DND-41 (cell line): ENCODE results near the gene PARN.

Experiments used
- ATAC-seq: fragments of 200-7000 bp; cut with Tn5 transposase; 3 replicates; pipeline ENCODE4 v1.9.1; 2021; ENCODE audit warnings: low read depth; ENCODE audit not compliant: insufficient read depth
- DNase-seq: peaks from one replicate; pipeline ENCODE4 v3.0.0-alpha.2; 2020
- H2AFZ ChIP-seq: 2 replicates; pipeline ENCODE4 v1.6.0; 2012; ENCODE audit warnings: low read depth, low read length
- H3K27ac ChIP-seq: 2 replicates; pipeline ENCODE4 v1.5.1; 2012; ENCODE audit warnings: low read length, inconsistent platforms
- H3K27me3 ChIP-seq: fragments of 200-600 bp; sonication (generic); 2 replicates; pipeline ENCODE4 v1.6.0; 2012; ENCODE audit warnings: low read length, mild to moderate bottlenecking, inconsistent platforms; ENCODE audit not compliant: insufficient read depth, poor library complexity
- H3K36me3 ChIP-seq: 2 replicates; pipeline ENCODE4 v1.5.1; 2012; ENCODE audit warnings: low read length, inconsistent platforms; ENCODE audit not compliant: insufficient read depth
- H3K4me1 ChIP-seq: 2 replicates; pipeline ENCODE4 v1.5.1; 2012; ENCODE audit warnings: mild to moderate bottlenecking, low read length; ENCODE audit not compliant: insufficient read depth
- H3K4me2 ChIP-seq: 2 replicates; pipeline ENCODE4 v1.6.0; 2012; ENCODE audit warnings: mild to moderate bottlenecking, moderate library complexity, low read length, inconsistent platforms; ENCODE audit not compliant: insufficient read depth
- H3K4me3 ChIP-seq, 2 experiments: fragments of 200-600 bp in 1 of 2; shearing (Covaris generic) in 1 of 2; 2 replicates each; pipeline ENCODE4 v1.5.1; 2012 to 2016; ENCODE audit warnings: inconsistent platforms in 2 of 2, low read length in 2 of 2, mild to moderate bottlenecking in 2 of 2, low read depth in 1 of 2, moderate library complexity in 1 of 2
- H3K79me2 ChIP-seq: 2 replicates; pipeline ENCODE4 v1.6.0; 2012; ENCODE audit warnings: low read length, inconsistent platforms; ENCODE audit not compliant: insufficient read depth
- H3K9ac ChIP-seq: 2 replicates; pipeline ENCODE4 v1.6.0; 2012; ENCODE audit warnings: low read depth, mild to moderate bottlenecking, inconsistent platforms, low read length, moderate library complexity
- H3K9me3 ChIP-seq: 2 replicates; pipeline ENCODE4 v1.5.1; 2012; ENCODE audit warnings: low read length, moderate library complexity, mild to moderate bottlenecking, inconsistent platforms; ENCODE audit not compliant: insufficient read depth, severe bottlenecking
- H4K20me1 ChIP-seq: 2 replicates; pipeline ENCODE4 v1.6.0; 2012; ENCODE audit warnings: low read length; ENCODE audit not compliant: insufficient read depth
- CTCF ChIP-seq: IDR thresholded peaks from 2 replicates; pipeline ENCODE4 v1.5.1; 2012; ENCODE audit warnings: borderline replicate concordance, low read length, moderate library complexity, mild to moderate bottlenecking; ENCODE audit not compliant: poor library complexity, severe bottlenecking; ENCODE audit errors: extremely low read depth
- EZH2 ChIP-seq: IDR thresholded peaks from 3 replicates; pipeline ENCODE4 v1.6.1; 2012; ENCODE audit warnings: borderline replicate concordance, low read depth, mild to moderate bottlenecking, moderate library complexity, low read length, inconsistent platforms; ENCODE audit not compliant: severe bottlenecking

PARN gene

GRCh38 chr16:14389359-14389758 lies 240.7 kb downstream of the PARN start:
- no peak for DNase-seq
- TF ChIP-seq CTCF, result no peak
- no peak for TF ChIP-seq EZH2
- no peak overlapping the region for H3K4me3 ChIP-seq
- H3K4me1 ChIP-seq, result no peaks in the 10 kb centered on the region
- H3K36me3 ChIP-seq, result no peaks in the 10 kb centered on the region
- no peaks in the 10 kb centered on the region for H3K9me3 ChIP-seq
- H2AFZ ChIP-seq, result no peak overlapping the region
- H4K20me1 ChIP-seq, result no peaks in the 10 kb centered on the region
- H3K9ac ChIP-seq, result no peak overlapping the region
- no peak overlapping the region for H3K27ac ChIP-seq
- no peak for ATAC-seq
- no peaks in the 10 kb centered on the region for H3K79me2 ChIP-seq
- H3K27me3 ChIP-seq, result no peaks in the 10 kb centered on the region
- H3K4me2 ChIP-seq, result no peak overlapping the region

GRCh38 chr16:14388243-14388642 lies 241.8 kb downstream of the PARN start:
- no peak overlapping the region for H2AFZ ChIP-seq
- H3K79me2 ChIP-seq, result no peaks in the 10 kb centered on the region
- no peaks in the 10 kb centered on the region for H4K20me1 ChIP-seq
- no peak for ATAC-seq
- H3K9me3 ChIP-seq, result no peaks in the 10 kb centered on the region
- H3K9ac ChIP-seq, result no peak overlapping the region
- no peaks in the 10 kb centered on the region for H3K4me1 ChIP-seq
- H3K4me3 ChIP-seq, result no peak overlapping the region
- TF ChIP-seq EZH2 (no peak), CTCF (no peak)
- no peak overlapping the region for H3K4me2 ChIP-seq
- DNase-seq, result no peak
- no peaks in the 10 kb centered on the region for H3K27me3 ChIP-seq
- no peak overlapping the region for H3K27ac ChIP-seq
- H3K36me3 ChIP-seq, result no peaks in the 10 kb centered on the region

- no peaks in the 10 kb centered on the region for H4K20me1 ChIP-seq
- TF ChIP-seq CTCF, result no peak
- TF ChIP-seq EZH2, result no peak
- H3K9ac ChIP-seq, result no peak overlapping the region
- no peak overlapping the region for H3K4me3 ChIP-seq
- DNase-seq (no peak), ATAC-seq (no peak)
- H3K36me3 ChIP-seq, result no peaks in the 10 kb centered on the region
- no peaks in the 10 kb centered on the region for H3K9me3 ChIP-seq
- H3K4me1 ChIP-seq, result no peaks in the 10 kb centered on the region
- H3K27me3 ChIP-seq, result no peaks in the 10 kb centered on the region
- H3K4me2 ChIP-seq, result no peak overlapping the region
- no peak overlapping the region for H3K27ac ChIP-seq
- no peak overlapping the region for H2AFZ ChIP-seq
- no peaks in the 10 kb centered on the region for H3K79me2 ChIP-seq
Measured at GRCh38 chr16:14386115-14386514, 243.9 kb downstream of the PARN start.
